ENCODE measurements around the gene MRC2.

DNA sequence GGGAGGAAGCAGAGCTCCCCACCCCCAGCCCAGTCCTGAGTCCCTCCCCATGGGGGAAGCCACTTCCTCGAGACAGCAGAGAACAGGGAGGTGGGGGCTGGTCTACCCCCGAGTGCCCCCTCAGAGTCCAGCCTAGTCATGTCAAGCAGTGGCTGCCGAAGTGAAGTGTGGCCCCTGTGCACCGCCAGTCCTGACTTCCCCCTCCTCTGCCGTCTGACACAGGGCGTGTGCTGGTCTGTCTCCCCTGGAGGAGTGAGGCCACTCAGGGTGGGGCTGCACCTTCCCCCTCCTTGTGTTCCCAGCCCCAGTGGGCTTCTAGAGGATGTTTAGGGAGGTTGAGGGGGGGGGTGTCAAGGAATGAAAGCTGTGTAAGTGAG, 46.9 kb downstream of the MRC2 start:
- TF ChIP-seq POLR2AphosphoS5 (IDR thresholded peaks at IDR 0.05; ENCODE audit: low read depth, low read length) (no peak), POLR2A (IDR thresholded peaks at IDR 0.05; ENCODE audit: low read depth, low read length) (no peak), POU2F2 (IDR thresholded peaks at IDR 0.05; ENCODE audit: low read depth, low read length) (no peak)

All from GM12891 (cell line).